BLaER1 treated with 17β-estradiol and CSF1 and Interleukin-3, amounts not matched to agents 10 nM and 100 nM (cell line): ENCODE measurements around the gene GAK.

ENCODE experiments used
- H3K27ac ChIP-seq, 11 experiments: shearing (Covaris generic); formaldehyde crosslinking; 2 replicates each; pipeline ENCODE4 v1.8.1; 2022
- H3K27me3 ChIP-seq, 11 experiments: shearing (Covaris generic); formaldehyde crosslinking; 2 replicates each; pipeline ENCODE4 v1.8.1; 2022
- H3K36me3 ChIP-seq, 11 experiments: shearing (Covaris generic); formaldehyde crosslinking; 2 replicates each; pipeline ENCODE4 v1.8.1; 2022
- H3K4me1 ChIP-seq, 10 experiments: shearing (Covaris generic); formaldehyde crosslinking; 2 replicates each; pipeline ENCODE4 v1.8.1; 2022
- H3K4me2 ChIP-seq, 11 experiments: shearing (Covaris generic); formaldehyde crosslinking; 2 replicates each; pipeline ENCODE4 v1.8.1; 2022
- H3K4me3 ChIP-seq, 10 experiments: shearing (Covaris generic); formaldehyde crosslinking; 2 replicates each; pipeline ENCODE4 v1.8.1; 2022
- H3K9ac ChIP-seq, 11 experiments: shearing (Covaris generic); formaldehyde crosslinking; 2 replicates each; pipeline ENCODE4 v1.8.1; 2022
- H3K9me3 ChIP-seq, 11 experiments: shearing (Covaris generic); formaldehyde crosslinking; replicated peaks in 1 of 11; 2 replicates each; pipeline ENCODE4 v1.8.1; 2022
- H4K20me1 ChIP-seq, 11 experiments: shearing (Covaris generic); formaldehyde crosslinking; 2 replicates each; pipeline ENCODE4 v1.8.1; 2022
- Cebpa-rat ChIP-seq, 11 experiments: shearing (Covaris generic); IDR thresholded peaks; 2 replicates each; pipeline ENCODE4 v1.8.1; 2022

The GAK gene

GRCh38 chr4:874056-874455 lies 58.1 kb downstream of the GAK start:
- Histone ChIP-seq H3K9me3 (peaks cover 0 to 16% (median 7%) of the 10 kb centered on the region in 11 experiments; a peak in 9 of 22 replicates), H4K20me1 (peaks cover 0 to 92% (median 30%) of the 10 kb centered on the region in 11 experiments; a peak in 15 of 22 replicates), H3K4me3 (no peak overlapping the region), H3K27ac (no peak overlapping the region), H3K36me3 (peaks cover 95 to 100% (median 99%) of the 10 kb centered on the region in 11 experiments), H3K4me2 (no peak overlapping the region), H3K27me3 (no peaks in the 10 kb centered on the region), H3K4me1 (peaks cover 0 to 13% (median 6%) of the 10 kb centered on the region in 10 experiments; a peak in 10 of 20 replicates), H3K9ac (no peak overlapping the region)
- no peak for TF ChIP-seq Cebpa-rat (IDR thresholded peaks at IDR 0.05)

GRCh38 chr4:872241-872981 lies 59.7 kb downstream of the GAK start:
- H3K4me1 ChIP-seq: peaks cover 0 to 23% (median 9%) of the 10 kb centered on the region in 10 experiments; a peak in 10 of 20 replicates
- no peak overlapping the region for H3K27ac ChIP-seq
- no peak overlapping the region for H3K4me3 ChIP-seq
- no peak overlapping the region for H3K4me2 ChIP-seq
- no peak overlapping the region for H3K9ac ChIP-seq
- H3K27me3 ChIP-seq: no peaks in the 10 kb centered on the region
- H4K20me1 ChIP-seq: peaks cover 4 to 97% (median 39%) of the 10 kb centered on the region in 11 experiments; a peak in 17 of 22 replicates
- no peak for TF ChIP-seq Cebpa-rat (IDR thresholded peaks at IDR 0.05)
- H3K9me3 ChIP-seq: peaks cover 0 to 16% (median 7%) of the 10 kb centered on the region in 11 experiments; a peak in 9 of 22 replicates
- peaks cover 95 to 100% (median 98%) of the 10 kb centered on the region in 11 experiments for H3K36me3 ChIP-seq

GRCh38 chr4:871484-871883 lies 60.6 kb downstream of the GAK start:
- Histone ChIP-seq H3K4me2 (no peak overlapping the region), H3K27me3 (no peaks in the 10 kb centered on the region), H3K9me3 (peaks cover 0 to 16% (median 7%) of the 10 kb centered on the region in 11 experiments; a peak in 9 of 22 replicates), H3K36me3 (peaks cover 95 to 100% (median 98%) of the 10 kb centered on the region in 11 experiments), H4K20me1 (peaks cover 4 to 99% (median 40%) of the 10 kb centered on the region in 11 experiments; a peak in 17 of 22 replicates), H3K27ac (no peak overlapping the region), H3K9ac (no peak overlapping the region), H3K4me3 (no peak overlapping the region), H3K4me1 (peaks cover 0 to 22% (median 9%) of the 10 kb centered on the region in 10 experiments; a peak in 9 of 20 replicates)
- TF ChIP-seq Cebpa-rat (IDR thresholded peaks at IDR 0.05): no peak

- Histone ChIP-seq H3K4me2 (no peak overlapping the region), H3K4me3 (no peak overlapping the region), H3K36me3 (peaks cover 95 to 100% (median 98%) of the 10 kb centered on the region in 11 experiments), H3K27ac (no peak overlapping the region), H3K4me1 (peaks cover 0 to 17% (median 4%) of the 10 kb centered on the region in 10 experiments; a peak in 9 of 20 replicates), H3K27me3 (no peaks in the 10 kb centered on the region), H3K9me3 (peaks cover 0 to 16% (median 7%) of the 10 kb centered on the region in 11 experiments; a peak in 9 of 22 replicates), H4K20me1 (peaks cover 4 to 97% (median 40%) of the 10 kb centered on the region in 11 experiments; a peak in 17 of 22 replicates), H3K9ac (no peak overlapping the region)
- TF ChIP-seq Cebpa-rat (IDR thresholded peaks at IDR 0.05): no peak
Observed at GRCh38 chr4:870951-871350, 61.2 kb downstream of the GAK start.

GRCh38 chr4:869776-870175 lies 62.3 kb downstream of the GAK start:
- Histone ChIP-seq H3K9ac (no peak overlapping the region), H3K36me3 (peaks cover 95 to 100% (median 98%) of the 10 kb centered on the region in 11 experiments), H3K27ac (no peak overlapping the region), H4K20me1 (peaks cover 4 to 97% (median 35%) of the 10 kb centered on the region in 11 experiments; a peak in 16 of 22 replicates), H3K4me3 (no peak overlapping the region), H3K9me3 (peaks cover 0 to 16% (median 7%) of the 10 kb centered on the region in 11 experiments; a peak in 9 of 22 replicates), H3K27me3 (no peaks in the 10 kb centered on the region), H3K4me2 (no peak overlapping the region), H3K4me1 (peaks cover 0 to 10% (median 0%) of the 10 kb centered on the region in 10 experiments; a peak in 4 of 20 replicates)
- no peak for TF ChIP-seq Cebpa-rat (IDR thresholded peaks at IDR 0.05)

GRCh38 chr4:868421-868820 lies 63.7 kb downstream of the GAK start:
- no peak overlapping the region for H3K4me3 ChIP-seq
- H3K27me3 ChIP-seq: no peaks in the 10 kb centered on the region
- H3K4me1 ChIP-seq: peaks cover 0 to 10% (median 0%) of the 10 kb centered on the region in 10 experiments; a peak in 4 of 20 replicates
- peaks cover 95 to 100% (median 98%) of the 10 kb centered on the region in 11 experiments for H3K36me3 ChIP-seq
- no peak overlapping the region; a peak in 1 of 22 replicates for H3K4me2 ChIP-seq
- no peak for TF ChIP-seq Cebpa-rat (IDR thresholded peaks at IDR 0.05)
- H4K20me1 ChIP-seq: peaks cover 4 to 91% (median 33%) of the 10 kb centered on the region in 11 experiments; a peak in 16 of 22 replicates
- H3K27ac ChIP-seq: no peak overlapping the region
- H3K9ac ChIP-seq: no peak overlapping the region
- peaks cover 0 to 16% (median 7%) of the 10 kb centered on the region in 11 experiments; a peak in 9 of 22 replicates for H3K9me3 ChIP-seq

GRCh38 chr4:867526-868250 lies 64.4 kb downstream of the GAK start:
- no peak overlapping the region; a peak in 1 of 22 replicates for H3K4me2 ChIP-seq
- H3K9ac ChIP-seq: no peak overlapping the region
- no peaks in the 10 kb centered on the region for H3K27me3 ChIP-seq
- no peak overlapping the region for H3K4me3 ChIP-seq
- H3K9me3 ChIP-seq: peaks cover 0 to 19% (median 7%) of the 10 kb centered on the region in 11 experiments; a peak in 10 of 22 replicates
- no peak for TF ChIP-seq Cebpa-rat (IDR thresholded peaks at IDR 0.05)
- H3K27ac ChIP-seq: no peak overlapping the region
- H3K4me1 ChIP-seq: peaks cover 0 to 10% (median 0%) of the 10 kb centered on the region in 10 experiments; a peak in 4 of 20 replicates
- peaks cover 4 to 91% (median 33%) of the 10 kb centered on the region in 11 experiments; a peak in 16 of 22 replicates for H4K20me1 ChIP-seq
- peaks cover 95 to 100% (median 98%) of the 10 kb centered on the region in 11 experiments for H3K36me3 ChIP-seq

- Histone ChIP-seq H3K27ac (no peak overlapping the region), H3K36me3 (peaks cover 95 to 100% (median 98%) of the 10 kb centered on the region in 11 experiments), H4K20me1 (peaks cover 4 to 85% (median 33%) of the 10 kb centered on the region in 11 experiments; a peak in 16 of 22 replicates), H3K9me3 (peaks cover 0 to 21% (median 7%) of the 10 kb centered on the region in 11 experiments; a peak in 10 of 22 replicates), H3K9ac (no peak overlapping the region), H3K4me1 (peaks cover 0 to 10% (median 0%) of the 10 kb centered on the region in 10 experiments; a peak in 4 of 20 replicates), H3K4me2 (no peak overlapping the region), H3K4me3 (no peak overlapping the region), H3K27me3 (no peaks in the 10 kb centered on the region)
- no peak for TF ChIP-seq Cebpa-rat (IDR thresholded peaks at IDR 0.05)
Observed at GRCh38 chr4:866761-867390, 65.2 kb downstream of the GAK start.
